Measurements from ENCODE around the gene IL12A. TPM values are rescaled to one million over a fixed set of nuclear protein-coding genes. Genes with fewer than 3 reads are reported as not detected.

IL12A gene
- total RNA-seq, 1 experiment from 2014 or later = 8.3 TPM

DNA sequence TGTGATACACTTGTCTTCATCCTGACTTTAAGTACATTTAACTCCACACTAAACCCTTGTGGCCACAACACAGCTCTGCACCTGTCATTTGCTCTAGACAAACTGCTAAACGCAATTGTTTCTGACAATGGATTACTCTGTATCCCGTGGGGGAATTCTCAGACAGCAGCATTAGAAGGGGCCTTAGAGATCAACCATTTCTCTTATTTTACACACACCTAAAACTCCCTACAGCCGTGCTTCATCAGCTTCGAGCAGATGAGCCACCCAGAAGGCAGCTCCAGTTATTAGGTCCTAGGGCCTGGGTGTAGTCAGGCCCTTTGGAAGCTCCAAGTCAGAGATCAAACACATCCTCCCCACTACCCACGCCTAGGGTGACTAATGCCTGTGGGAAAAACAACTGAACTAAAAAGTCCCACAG, 1.3 kb upstream of the IL12A start:
- Histone ChIP-seq H3K4me2 (ENCODE audit: low read length) (peak overlapping the region; percentile 16; the same call in 1 of the 2 replicates), H3K9ac (ENCODE audit: low read length) (no peak overlapping the region), H3K27me3 (ENCODE audit: low read length) (no peaks in the 10 kb centered on the region), H2AFZ (ENCODE audit: low read length) (no peak overlapping the region; the same call in 1 of the 2 replicates), H3K9me2 (replicated peaks; ENCODE audit: low read length) (no peaks in the 10 kb centered on the region), H3K27ac (ENCODE audit: low read length) (peak overlapping the region; percentile 24; the same call in 1 of the 2 replicates), H3K4me3 (ENCODE audit: low read length) (no peak overlapping the region), H3F3A (ENCODE audit: low read length, unreplicated experiment) (no peaks in the 10 kb centered on the region), H3K79me2 (ENCODE audit: low read length) (no peaks in the 10 kb centered on the region), H4K20me1 (ENCODE audit: low read length) (no peaks in the 10 kb centered on the region), H3K36me3 (ENCODE audit: low read depth, low read length) (peaks cover 5% of the 10 kb centered on the region; the same call in 1 of the 2 replicates), H3K9me3 (ENCODE audit: low read length) (no peaks in the 10 kb centered on the region), H3K4me1 (ENCODE audit: insufficient read depth, low read length) (peaks cover 16% of the 10 kb centered on the region; the same call in 1 of the 2 replicates)
- peak; percentile 54 for ATAC-seq
- ChIA-PET POLR2A (ENCODE audit: unreplicated experiment) (interaction anchor here (1.7 kb wide), 1 partner anchor 59 kb away, joined by 4 read pairs; no protein-coding TSS in a partner anchor), CTCF (interaction anchor here (0.6 to 3.2 kb wide), 13 partner anchors 8 to 182 kb away, joined by 3 to 33 read pairs (median 5); no protein-coding TSS in a partner anchor)
- no TSS peak for BruUV-seq (replicated peaks)
- intact Hi-C loops (cut with micrococcal nuclease) = loop anchor here (1.0 to 5.0 kb wide), 5 partner anchors 19 to 160 kb away; no protein-coding TSS in a partner anchor
- peak; percentile 60 for DNase-seq
- TF ChIP-seq, protein P1, sequence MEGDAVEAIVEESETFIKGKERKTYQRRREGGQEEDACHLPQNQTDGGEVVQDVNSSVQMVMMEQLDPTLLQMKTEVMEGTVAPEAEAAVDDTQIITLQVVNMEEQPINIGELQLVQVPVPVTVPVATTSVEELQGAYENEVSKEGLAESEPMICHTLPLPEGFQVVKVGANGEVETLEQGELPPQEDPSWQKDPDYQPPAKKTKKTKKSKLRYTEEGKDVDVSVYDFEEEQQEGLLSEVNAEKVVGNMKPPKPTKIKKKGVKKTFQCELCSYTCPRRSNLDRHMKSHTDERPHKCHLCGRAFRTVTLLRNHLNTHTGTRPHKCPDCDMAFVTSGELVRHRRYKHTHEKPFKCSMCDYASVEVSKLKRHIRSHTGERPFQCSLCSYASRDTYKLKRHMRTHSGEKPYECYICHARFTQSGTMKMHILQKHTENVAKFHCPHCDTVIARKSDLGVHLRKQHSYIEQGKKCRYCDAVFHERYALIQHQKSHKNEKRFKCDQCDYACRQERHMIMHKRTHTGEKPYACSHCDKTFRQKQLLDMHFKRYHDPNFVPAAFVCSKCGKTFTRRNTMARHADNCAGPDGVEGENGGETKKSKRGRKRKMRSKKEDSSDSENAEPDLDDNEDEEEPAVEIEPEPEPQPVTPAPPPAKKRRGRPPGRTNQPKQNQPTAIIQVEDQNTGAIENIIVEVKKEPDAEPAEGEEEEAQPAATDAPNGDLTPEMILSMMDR (conservative IDR thresholded peaks at IDR 0.05; ENCODE audit: low read depth, low read length) = peak; percentile 67
- TF ChIP-seq EZH2 (IDR thresholded peaks at IDR 0.05; ENCODE audit: low read length, unreplicated experiment) = no peak

DNA sequence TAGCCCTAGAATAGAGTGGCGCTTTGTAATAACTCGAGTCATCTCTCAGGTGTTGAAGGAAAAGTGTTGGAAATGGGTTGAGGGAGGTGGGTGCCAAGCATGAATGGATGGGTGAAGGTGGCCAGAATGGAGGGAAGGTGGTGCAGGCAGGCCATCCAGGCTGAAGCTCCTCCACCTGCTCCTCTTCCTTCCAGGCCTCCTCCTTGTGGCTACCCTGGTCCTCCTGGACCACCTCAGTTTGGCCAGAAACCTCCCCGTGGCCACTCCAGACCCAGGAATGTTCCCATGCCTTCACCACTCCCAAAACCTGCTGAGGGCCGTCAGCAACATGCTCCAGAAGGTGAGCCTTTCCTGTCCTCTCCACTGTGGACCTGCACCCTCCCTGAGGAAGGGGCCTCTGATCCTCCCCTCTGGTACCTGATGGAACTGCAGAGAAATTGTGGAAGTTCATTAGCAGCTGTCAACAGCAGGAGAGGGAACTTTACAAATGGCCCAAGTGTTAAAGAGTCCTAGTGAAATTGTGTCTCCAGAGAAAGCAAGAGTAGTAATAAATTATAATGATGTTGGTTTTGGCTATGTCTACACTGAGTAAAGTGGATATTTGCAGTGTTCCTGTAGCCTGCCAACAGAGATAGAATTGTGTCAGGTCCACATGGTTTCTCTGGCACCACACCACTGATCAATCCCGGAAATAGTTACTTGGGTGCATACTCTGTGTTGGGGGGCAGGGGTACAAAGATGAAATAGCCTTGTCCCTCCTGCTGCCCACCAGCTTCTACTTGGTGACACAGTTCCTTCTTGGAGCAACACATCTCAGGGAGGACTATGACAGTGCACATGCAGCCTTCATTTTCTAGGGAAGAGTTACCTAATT, 1.6 kb downstream of the IL12A start:
- ChIA-PET CTCF (interaction anchor here (0.6 to 0.7 kb wide), 2 partner anchors 14 to 140 kb away, joined by 3 read pairs; no protein-coding TSS in a partner anchor), POLR2A (ENCODE audit: unreplicated experiment) (no interaction called here)
- no peak overlapping the region for H2AFZ ChIP-seq (ENCODE audit: low read length)
- no peaks in the 10 kb centered on the region for H4K20me1 ChIP-seq (ENCODE audit: low read length)
- TF ChIP-seq, protein P1 (conservative IDR thresholded peaks at IDR 0.05; ENCODE audit: low read depth, low read length) = no peak
- TF ChIP-seq EZH2phosphoT487 (IDR thresholded peaks at IDR 0.05; ENCODE audit: borderline replicate concordance, low read length) (no peak), EZH2 (IDR thresholded peaks at IDR 0.05; ENCODE audit: low read length, unreplicated experiment) (no peak)
- DNase-seq = no peak
- H3K4me3 ChIP-seq (ENCODE audit: low read length) = peak overlapping the region; percentile 82; the same call in 1 of the 2 replicates
- no peaks in the 10 kb centered on the region for H3K27me3 ChIP-seq (ENCODE audit: low read length)
- H3F3A ChIP-seq (ENCODE audit: low read length, unreplicated experiment) = no peaks in the 10 kb centered on the region
- ATAC-seq = no peak
- no peak overlapping the region for H3K9ac ChIP-seq (ENCODE audit: low read length)
- peaks cover 7% of the 10 kb centered on the region for H3K36me3 ChIP-seq (ENCODE audit: low read depth, low read length)
- no peaks in the 10 kb centered on the region for H3K9me2 ChIP-seq (replicated peaks; ENCODE audit: low read length)
- intact Hi-C loops (cut with micrococcal nuclease) = loop anchor here (5.0 kb wide), 1 partner anchor 163 kb away; no protein-coding TSS in a partner anchor
- H3K4me1 ChIP-seq (ENCODE audit: insufficient read depth, low read length) = peaks cover 22% of the 10 kb centered on the region
- BruUV-seq (replicated peaks) = no TSS peak
- H3K4me2 ChIP-seq (ENCODE audit: low read length) = peak overlapping the region; percentile 80
- H3K27ac ChIP-seq (ENCODE audit: low read length) = no peak overlapping the region
- no peaks in the 10 kb centered on the region for H3K79me2 ChIP-seq (ENCODE audit: low read length)
- H3K9me3 ChIP-seq (ENCODE audit: low read length) = no peaks in the 10 kb centered on the region

Measured in PC-3 (cell line).